GM12874 (cell line): ENCODE results near the gene STPG3.
A peak's percentile ranks its signal among the peaks of the same experiment; 100 is the strongest.

ENCODE experiments used
- TF ChIP-seq, protein P1 (sequence below): IDR thresholded peaks from 2 replicates; pipeline ENCODE4 v1.5.1; 2011; ENCODE audit warnings: low read depth, mild to moderate bottlenecking, control low read depth, low read length, moderate library complexity; ENCODE audit not compliant: insufficient read depth

STPG3 gene

DNA sequence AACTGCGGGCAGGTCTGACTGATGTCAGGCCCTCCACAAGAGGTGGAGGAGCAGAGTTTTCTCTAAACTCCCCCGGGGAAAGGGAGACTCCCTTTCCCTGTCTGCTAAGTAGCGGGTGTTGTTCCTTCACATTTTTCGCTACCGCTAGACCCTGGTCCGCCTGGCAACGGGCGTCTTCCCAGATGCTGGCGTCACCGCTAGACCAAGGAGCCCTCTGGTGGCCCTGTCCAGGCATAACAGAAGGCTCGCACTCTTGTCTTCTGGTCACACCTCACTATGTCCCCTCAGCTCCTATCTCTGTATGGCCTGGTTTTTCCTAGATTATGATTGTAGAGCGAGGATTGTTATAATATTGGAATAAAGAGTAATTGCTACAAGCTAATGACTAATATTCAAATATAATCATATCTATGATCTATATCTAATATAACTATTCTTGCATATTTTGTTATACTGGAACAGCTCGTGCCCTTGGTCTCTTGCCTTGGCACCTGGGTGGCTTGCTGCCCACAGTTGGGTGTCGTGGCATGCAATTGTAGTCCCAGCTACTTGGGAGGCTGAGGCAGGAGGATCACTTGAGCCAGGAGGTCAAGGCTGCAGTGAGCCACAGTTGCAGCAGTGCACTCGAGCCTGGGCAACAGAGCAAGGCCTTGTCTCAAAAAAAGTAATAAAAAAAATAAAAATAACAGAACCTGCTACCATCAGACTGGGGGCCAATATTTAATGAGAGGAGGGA, 11.3 kb downstream of the STPG3 start:
- TF ChIP-seq, protein P1, sequence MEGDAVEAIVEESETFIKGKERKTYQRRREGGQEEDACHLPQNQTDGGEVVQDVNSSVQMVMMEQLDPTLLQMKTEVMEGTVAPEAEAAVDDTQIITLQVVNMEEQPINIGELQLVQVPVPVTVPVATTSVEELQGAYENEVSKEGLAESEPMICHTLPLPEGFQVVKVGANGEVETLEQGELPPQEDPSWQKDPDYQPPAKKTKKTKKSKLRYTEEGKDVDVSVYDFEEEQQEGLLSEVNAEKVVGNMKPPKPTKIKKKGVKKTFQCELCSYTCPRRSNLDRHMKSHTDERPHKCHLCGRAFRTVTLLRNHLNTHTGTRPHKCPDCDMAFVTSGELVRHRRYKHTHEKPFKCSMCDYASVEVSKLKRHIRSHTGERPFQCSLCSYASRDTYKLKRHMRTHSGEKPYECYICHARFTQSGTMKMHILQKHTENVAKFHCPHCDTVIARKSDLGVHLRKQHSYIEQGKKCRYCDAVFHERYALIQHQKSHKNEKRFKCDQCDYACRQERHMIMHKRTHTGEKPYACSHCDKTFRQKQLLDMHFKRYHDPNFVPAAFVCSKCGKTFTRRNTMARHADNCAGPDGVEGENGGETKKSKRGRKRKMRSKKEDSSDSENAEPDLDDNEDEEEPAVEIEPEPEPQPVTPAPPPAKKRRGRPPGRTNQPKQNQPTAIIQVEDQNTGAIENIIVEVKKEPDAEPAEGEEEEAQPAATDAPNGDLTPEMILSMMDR, result peak; percentile 13; the same call in 1 of the 2 replicates

DNA sequence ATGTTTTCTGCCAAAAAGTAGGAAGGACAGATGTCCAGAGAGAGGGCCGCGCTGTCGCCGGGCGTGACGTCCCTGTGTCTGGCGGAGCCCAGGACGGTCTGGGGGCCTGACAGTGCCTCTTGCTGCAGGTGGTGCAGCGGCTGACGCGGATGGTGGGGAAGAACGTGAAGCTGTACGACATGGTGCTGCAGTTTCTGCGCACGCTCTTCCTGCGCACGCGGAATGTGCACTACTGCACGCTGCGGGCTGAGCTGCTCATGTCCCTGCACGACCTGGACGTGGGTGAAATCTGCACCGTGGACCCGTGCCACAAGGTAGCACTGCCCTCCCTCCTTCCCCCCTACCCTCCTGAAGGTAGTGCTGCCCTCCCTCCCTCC, 11.8 kb downstream of the STPG3 start:
- TF ChIP-seq, protein P1, result no peak

DNA sequence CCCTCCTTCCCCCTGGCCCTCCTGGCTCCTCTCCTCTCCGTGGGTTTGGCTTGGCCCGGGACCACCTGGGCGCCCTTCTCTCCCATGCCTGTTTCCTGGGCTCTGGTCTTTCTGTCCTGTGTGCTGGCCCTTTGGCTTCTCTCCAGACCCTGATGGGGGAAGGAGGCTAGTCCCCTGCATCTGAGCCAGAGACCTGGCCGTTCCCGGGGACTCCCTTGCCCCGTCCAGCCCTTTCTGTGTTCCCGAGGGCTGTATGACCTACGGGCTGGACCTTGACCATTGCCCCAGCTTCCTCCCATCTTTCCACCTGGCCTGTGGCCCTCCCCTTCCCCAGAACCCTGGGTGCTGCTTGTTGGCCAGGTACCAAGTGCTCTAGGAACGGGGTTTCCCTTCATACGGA, 12.4 kb downstream of the STPG3 start:
- TF ChIP-seq, protein P1, result no peak

DNA sequence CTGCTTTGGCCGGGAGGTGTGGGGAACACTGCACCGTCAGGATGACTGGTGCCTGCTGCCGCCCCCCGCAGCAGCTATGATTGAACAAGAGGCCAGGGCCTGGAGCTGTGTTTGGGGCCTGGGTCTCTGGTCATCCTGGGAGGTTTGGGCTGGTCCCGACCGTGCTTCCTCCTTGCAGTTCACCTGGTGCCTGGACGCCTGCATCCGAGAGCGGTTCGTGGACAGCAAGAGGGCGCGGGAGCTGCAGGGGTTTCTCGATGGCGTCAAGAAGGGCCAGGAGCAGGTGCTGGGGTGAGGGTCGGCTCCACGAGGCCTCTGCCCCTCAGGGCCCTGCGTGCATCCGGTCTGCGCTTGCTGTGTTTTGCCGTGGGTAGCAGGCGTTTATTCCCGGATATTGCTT, 13.0 kb downstream of the STPG3 start:
- TF ChIP-seq, protein P1, result no peak

DNA sequence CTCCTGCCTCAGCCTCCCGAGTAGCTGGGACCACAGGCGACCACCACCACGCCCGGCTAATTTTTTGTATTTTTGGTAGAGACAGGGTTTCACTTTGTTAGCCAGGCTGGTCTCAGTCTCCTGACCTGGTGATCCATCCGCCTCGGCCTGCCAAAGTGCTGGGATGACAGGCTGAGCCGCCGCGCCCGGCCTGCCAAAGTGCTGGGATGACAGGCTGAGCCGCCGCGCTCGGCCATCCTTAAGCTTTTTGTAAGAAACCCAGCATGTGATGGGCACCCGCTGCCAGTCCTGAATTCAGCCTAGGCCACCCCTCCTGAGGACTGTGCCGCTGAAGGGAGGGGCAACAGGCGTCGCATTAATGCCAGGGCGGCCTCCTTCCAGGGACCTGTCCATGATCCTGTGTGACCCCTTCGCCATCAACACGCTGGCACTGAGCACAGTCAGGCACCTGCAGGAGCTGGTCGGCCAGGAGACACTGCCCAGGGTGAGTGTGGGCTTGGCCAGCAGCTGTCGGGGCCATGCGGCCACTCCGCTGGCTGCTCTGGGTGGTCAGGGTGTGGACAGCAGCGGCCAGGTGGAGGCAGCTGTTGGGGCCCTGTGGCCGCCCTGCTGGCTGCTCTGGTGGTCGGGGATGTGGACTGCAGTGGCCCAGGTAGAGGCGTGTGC, 14.5 kb downstream of the STPG3 start:
- TF ChIP-seq, protein P1, result no peak

DNA sequence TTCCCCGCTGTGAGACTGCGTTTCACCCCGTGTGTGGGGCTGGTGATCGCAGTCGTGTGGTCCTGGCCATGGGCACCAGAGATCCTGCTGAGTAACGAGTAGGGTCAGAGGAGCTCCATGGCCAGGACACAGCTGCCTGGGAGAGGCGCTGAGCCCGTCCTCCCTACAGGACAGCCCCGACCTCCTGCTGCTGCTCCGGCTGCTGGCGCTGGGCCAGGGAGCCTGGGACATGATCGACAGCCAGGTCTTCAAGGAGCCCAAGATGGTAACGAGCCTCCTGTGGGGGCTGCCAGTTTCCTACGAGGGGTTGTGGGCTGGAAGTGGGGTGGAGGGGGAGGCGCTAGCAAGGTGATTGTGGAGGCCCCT, 15.1 kb downstream of the STPG3 start:
- TF ChIP-seq, protein P1, result no peak

DNA sequence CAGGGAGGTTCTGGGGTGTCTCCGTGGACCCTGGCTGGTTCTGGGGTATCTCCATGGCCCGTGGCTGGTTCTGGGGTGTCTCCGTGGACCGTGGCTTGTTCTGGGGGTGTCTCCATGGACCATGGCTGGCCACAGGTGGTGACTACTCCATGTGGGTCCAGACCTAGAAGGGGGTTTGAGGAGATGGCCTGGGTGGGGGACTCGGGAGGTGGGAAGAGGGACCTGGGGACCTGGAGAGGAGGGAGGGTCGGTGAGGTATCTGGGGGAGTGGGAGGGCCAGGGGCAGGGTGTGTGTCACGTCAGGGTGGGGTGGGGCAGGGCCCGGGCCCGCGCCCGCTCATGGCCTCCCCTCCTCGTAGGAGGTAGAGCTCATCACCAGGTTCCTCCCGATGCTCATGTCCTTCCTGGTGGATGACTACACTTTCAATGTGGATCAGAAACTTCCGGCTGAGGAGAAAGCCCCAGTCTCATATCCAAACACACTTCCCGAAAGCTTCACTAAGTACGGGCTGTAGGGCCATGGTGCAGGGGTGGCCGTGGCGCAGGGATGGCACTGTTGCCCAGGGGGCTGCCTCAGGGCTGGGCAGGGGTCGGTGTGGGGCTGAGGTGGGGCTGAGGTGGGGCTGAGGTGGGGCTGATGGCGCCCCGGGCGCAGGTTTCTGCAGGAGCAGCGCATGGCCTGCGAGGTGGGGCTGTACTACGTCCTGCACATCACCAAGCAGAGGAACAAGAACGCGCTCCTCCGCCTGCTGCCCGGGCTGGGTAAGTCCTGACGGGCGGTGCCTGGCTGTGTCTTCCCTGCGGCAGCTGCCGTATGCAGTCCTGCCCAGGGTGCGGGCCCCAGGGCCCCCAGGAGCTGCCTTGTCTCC, 15.7 kb downstream of the STPG3 start:
- TF ChIP-seq, protein P1, result no peak
